NCI-H146 treated with DMSO at 0.1 percent for 48 hours (cell line): Measurements from ENCODE around the gene FMNL3.

ENCODE experiments used
- DNase-seq: peaks from one replicate; lab custom pipeline; 2025; ENCODE audit not compliant: unreplicated experiment; lab: John Stamatoyannopoulos, UW

The FMNL3 gene

GRCh38 chr12:49655595-49656236, 51.5 kb downstream of the FMNL3 start:
- no peak for DNase-seq

- no peak for DNase-seq
Observed at GRCh38 chr12:49654715-49655114, 52.5 kb downstream of the FMNL3 start.

DNA sequence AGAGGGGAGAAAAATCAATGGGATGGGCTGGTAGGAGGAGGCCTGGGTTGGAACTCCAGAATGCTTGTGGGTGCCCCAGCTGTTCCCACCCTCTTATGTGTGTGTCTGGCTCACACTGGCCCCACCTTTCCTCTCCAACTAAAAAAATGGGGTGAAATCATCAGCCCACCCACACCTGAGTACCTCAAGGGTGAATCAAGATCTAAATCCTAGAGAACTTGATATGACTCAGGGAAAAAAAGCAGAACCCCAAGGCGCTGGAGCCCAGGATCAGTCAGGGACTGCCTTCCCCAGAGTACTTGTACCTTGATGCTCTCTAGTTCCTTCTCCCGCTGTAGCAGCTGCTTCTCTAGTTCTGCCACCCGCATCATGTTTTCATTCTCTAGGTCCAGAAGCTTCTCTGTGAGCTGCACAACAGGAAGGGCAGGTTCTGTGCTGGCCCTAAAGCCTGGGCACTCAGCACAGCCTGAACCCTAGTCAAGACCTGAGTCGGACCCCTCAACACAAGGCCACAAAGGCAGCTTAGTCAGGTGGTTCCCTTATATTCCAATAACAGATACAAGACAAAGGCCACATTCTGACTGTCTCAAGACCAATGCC, 54.2 kb downstream of the FMNL3 start:
- DNase-seq: no peak

GRCh38 chr12:49651855-49652254, 55.4 kb downstream of the FMNL3 start:
- DNase-seq: no peak

GRCh38 chr12:49649892-49650291, 57.3 kb downstream of the FMNL3 start:
- DNase-seq: no peak

- DNase-seq: no peak
Observed at GRCh38 chr12:49649445-49649844, 57.8 kb downstream of the FMNL3 start.

- no peak for DNase-seq
Observed at GRCh38 chr12:49648712-49649003, 58.5 kb downstream of the FMNL3 start.

DNA sequence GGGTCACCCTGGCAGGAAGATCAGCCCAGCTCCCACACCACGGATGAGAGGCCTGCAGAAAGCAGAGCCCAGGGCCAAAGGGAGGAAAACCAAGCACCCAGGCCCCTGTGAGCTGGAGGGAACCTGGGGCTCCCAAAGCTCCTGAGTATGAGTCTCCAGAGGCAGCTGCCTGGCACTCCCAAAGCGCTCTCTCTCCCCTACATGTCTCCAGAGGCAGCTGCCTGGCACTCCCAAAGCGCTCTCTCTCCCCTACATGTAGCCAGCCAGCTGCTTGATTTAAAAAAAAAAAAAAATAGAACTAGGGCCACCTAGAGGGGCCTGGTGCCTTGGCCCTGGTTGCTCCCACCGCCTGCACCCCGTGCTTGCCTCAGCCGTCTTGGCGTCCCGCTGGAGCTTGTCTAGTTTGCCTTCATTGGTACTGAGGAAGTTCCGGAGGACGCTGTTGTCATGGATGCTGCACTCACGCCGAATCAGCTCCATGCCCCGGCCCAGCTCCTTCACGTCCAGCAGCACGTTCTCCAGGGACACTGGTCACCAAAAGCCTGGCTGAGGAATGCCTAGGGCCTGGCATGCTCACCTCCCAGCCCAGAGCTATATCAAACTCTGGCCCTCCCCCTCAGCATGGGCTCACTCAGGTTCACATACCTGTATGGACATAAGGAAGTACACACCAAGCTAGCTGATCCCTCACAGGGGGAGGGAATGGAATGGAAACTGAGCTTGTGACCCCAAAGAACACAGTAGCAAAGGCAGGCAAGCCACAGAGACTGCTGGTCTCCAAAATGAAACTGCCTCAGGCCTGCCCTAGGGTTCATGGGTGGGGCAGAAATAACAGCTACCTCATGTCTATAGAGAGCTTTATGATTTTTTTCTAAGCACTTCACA, 59.1 kb downstream of the FMNL3 start:
- DNase-seq: no peak

- DNase-seq: no peak
Observed at GRCh38 chr12:49646871-49647654, 60.1 kb downstream of the FMNL3 start.

DNA sequence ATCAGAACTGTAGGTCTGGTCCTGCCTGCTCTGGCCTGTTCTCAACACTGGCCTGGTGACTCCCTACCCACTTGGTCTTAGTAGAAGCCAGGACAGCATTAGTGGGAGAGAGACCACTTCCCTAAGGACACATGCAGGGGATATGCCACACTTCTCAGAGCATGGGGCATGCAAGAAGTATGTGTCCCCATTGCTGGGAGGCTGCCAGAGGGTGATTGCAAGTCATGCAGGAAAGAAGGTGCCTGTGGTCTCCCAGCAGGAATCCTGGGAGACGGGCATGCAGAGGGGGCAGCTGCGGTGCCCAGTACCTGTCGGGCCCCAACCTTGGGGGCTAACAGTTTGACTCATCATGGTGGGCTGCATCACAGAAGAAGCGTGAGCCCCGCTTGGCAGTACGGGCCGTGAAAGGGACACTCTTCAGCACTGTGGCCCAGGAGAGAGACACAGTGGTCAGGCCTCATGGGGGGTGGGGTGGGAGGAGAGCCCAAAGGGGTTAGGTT, 60.8 kb downstream of the FMNL3 start:
- no peak for DNase-seq

GRCh38 chr12:49645146-49646039, 61.8 kb downstream of the FMNL3 start:
- DNase-seq: no peak

GRCh38 chr12:49644620-49644994, 62.6 kb downstream of the FMNL3 start:
- peak; percentile 41 for DNase-seq

GRCh38 chr12:49643961-49644619, 63.1 kb downstream of the FMNL3 start:
- no peak for DNase-seq

DNA sequence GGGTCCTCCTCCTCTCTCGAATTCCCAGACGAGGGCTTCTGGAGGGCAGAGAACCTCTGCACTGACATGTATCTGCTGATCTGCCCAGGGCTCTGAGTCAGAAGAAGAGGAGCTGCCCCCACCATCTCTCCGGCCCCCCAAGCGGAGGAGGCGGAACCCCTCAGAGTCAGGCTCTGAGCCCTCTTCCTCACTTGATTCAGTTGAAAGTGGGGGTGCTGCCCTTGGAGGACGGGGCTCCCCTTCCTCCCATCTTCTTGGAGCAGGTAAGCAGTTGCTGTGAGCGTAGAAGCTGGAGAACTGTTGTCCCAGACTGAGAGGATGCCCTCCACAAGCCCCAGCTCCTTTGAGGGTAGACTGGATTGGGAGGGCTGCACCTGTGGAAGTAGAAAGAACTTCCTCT, 64.1 kb downstream of the FMNL3 start:
- no peak for DNase-seq

DNA sequence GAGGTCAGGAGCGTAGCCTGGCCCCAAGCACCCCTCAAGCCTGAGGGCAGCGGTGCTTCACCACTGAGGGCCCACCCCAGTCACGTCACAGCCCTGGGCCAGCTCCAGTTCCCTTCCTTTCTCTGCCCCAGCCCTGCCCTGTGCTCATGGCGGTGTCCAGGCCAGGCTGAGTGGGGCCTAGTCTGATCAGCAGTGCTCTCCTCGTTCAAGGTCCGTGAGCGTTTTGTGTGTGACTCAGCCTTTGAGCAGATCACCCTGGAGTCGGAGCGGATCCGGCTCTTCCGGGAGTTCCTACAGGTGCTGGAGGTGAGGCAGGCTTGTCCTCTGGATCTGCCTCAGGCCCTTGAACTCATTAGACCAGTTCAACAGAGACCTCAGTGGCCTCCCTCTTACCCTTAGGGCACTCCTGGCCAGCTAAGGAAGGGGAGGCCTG, 64.8 kb downstream of the FMNL3 start:
- DNase-seq: no peak

DNA sequence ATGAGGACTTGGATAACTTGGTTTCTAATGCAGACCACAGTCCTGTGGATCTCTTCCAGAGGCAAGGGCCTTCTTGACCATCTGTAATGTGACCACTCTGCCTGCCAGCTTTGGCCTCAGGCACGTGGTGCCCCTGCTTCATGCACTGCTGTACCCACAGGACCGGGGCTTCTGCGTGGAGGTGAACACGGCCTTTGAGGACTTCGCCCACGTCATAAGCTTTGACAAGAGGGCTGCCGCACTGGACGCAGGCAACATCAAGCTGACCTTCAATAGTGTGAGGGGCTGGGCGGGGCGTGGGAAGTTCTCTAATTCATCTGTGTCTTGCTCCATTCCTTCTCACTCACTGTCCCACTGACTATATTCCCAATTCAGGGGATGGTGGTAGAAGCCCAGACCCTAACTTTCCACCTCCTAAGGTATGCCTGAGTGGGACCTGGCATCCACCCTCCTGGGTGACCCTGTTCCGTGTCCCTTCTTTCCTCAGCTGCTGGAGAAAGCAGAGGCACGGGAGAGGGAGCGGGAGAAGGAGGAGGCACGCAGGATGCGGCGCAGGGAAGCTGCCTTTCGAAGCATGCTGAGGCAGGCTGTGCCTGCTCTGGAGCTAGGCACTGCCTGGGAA, 65.3 kb downstream of the FMNL3 start:
- no peak for DNase-seq

- DNase-seq: no peak
Observed at GRCh38 chr12:49636979-49637755, 70.0 kb downstream of the FMNL3 start.

DNA sequence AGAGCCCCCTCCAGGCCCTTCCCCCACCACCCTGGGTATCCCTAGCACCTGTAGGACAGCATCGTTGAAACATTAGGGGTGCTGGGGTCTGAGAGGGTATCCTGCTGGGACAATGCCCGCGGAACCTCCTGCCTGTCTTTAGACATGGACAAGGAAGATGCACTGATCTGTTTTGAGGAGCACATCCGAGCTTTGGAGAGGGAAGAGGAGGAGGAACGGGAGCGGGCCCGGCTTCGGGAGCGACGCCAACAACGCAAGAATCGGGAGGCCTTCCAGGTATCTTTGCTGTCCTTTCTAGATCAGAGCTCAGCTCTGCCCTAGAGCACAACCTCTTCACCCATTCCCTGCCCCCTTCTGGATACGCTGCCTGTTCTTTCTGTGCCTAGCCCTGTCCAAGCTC, 70.6 kb downstream of the FMNL3 start:
- no peak for DNase-seq

GRCh38 chr12:49635656-49636055, 71.5 kb downstream of the FMNL3 start:
- no peak for DNase-seq
